ENCODE results near the gene SDR9C7. TPM values are rescaled to one million over a fixed set of nuclear protein-coding genes. Genes with fewer than 3 reads are reported as not detected.

Gene SDR9C7
- total RNA-seq, 6 experiments from 2014 or later: not detected

- DNase-seq: no peak
- peaks cover 11% of the 10 kb centered on the region; the same call in 1 of the 2 replicates for H3K4me1 Mint-ChIP-seq (ENCODE audit: low read depth)
- peaks cover 15% of the 10 kb centered on the region for H3K27me3 Mint-ChIP-seq (ENCODE audit: insufficient read depth)
These were observed 60.8 kb downstream of the SDR9C7 start for GRCh38 chr12:56873382-56873781.

More at GRCh38 chr12:56873382-56873781, 60.8 kb downstream of the SDR9C7 start:
- Mint-ChIP-seq H3K27ac (no peak overlapping the region), H3K9me3 (peaks cover 1% of the 10 kb centered on the region), H3K4me3 (no peak overlapping the region), H3K36me3 (ENCODE audit: low read depth) (no peaks in the 10 kb centered on the region)
- TF ChIP-seq CTCF (IDR thresholded peaks at IDR 0.05): no peak

Other genes with a start within 250 kb of the SDR9C7 start
- 100 to 1,000 TPM; 177 to 229 (median 216) TPM for gene PTGES3, start 246.1 kb downstream of the SDR9C7 start, total RNA-seq (2021; fragmentation: NEBNext Ultra II Directional; extraction: Animal tissue kit (Norgen Biotek cat#: 25700))
- 100 to 1,000 TPM; 716 to 840 (median 802) TPM for gene NACA, start 209.1 kb downstream of the SDR9C7 start, total RNA-seq (2021; fragmentation: NEBNext Ultra II Directional; extraction: Animal tissue kit (Norgen Biotek cat#: 25700))
- 10 to 100 TPM in 4 of 6 experiments, 1 to 10 TPM in 2; 5.8 to 13.1 (median 10.7) TPM for gene PRIM1, start 182.1 kb downstream of the SDR9C7 start, total RNA-seq (2021; fragmentation: NEBNext Ultra II Directional; extraction: Animal tissue kit (Norgen Biotek cat#: 25700))
- 1 to 10 TPM in 5 of 6 experiments, under 1 TPM in 1; 0.88 to 3.2 (median 1.6) TPM for gene HSD17B6, start 171.1 kb downstream of the SDR9C7 start, total RNA-seq (2021; fragmentation: NEBNext Ultra II Directional; extraction: Animal tissue kit (Norgen Biotek cat#: 25700))
- gene RDH16, start 23.2 kb upstream of the SDR9C7 start, total RNA-seq (2021; fragmentation: NEBNext Ultra II Directional; extraction: Animal tissue kit (Norgen Biotek cat#: 25700)): not detected
- gene ZBTB39, start 72.1 kb upstream of the SDR9C7 start, total RNA-seq (2021; fragmentation: NEBNext Ultra II Directional; extraction: Animal tissue kit (Norgen Biotek cat#: 25700)): 1 to 10 TPM; 3.6 to 4.6 (median 3.9) TPM
- gene TAC3, start 82.1 kb upstream of the SDR9C7 start, total RNA-seq (2021; fragmentation: NEBNext Ultra II Directional; extraction: Animal tissue kit (Norgen Biotek cat#: 25700)): not detected
- gene MYO1A, start 115.7 kb upstream of the SDR9C7 start, total RNA-seq (2021; fragmentation: NEBNext Ultra II Directional; extraction: Animal tissue kit (Norgen Biotek cat#: 25700)): under 1 TPM in 1 of 6 experiments, not detected in 5; 0.23 TPM
- 10 to 100 TPM; 13.0 to 22.1 (median 20.7) TPM for gene NEMP1, start 144.4 kb upstream of the SDR9C7 start, total RNA-seq (2021; fragmentation: NEBNext Ultra II Directional; extraction: Animal tissue kit (Norgen Biotek cat#: 25700))
- gene NAB2, start 154.7 kb upstream of the SDR9C7 start, total RNA-seq (2021; fragmentation: NEBNext Ultra II Directional; extraction: Animal tissue kit (Norgen Biotek cat#: 25700)): 10 to 100 TPM; 37.9 to 48.1 (median 44.8) TPM
- 100 to 1,000 TPM in 1 of 6 experiments, 10 to 100 TPM in 5; 83.7 to 102 (median 93.5) TPM for gene STAT6, start 177.0 kb upstream of the SDR9C7 start, total RNA-seq (2021; fragmentation: NEBNext Ultra II Directional; extraction: Animal tissue kit (Norgen Biotek cat#: 25700))
- gene LRP1, start 194.1 kb upstream of the SDR9C7 start, total RNA-seq (2021; fragmentation: NEBNext Ultra II Directional; extraction: Animal tissue kit (Norgen Biotek cat#: 25700)): 100 to 1,000 TPM; 187 to 332 (median 201) TPM
- gene LRP1-AS, start 213.2 kb upstream of the SDR9C7 start, total RNA-seq (2021; fragmentation: NEBNext Ultra II Directional; extraction: Animal tissue kit (Norgen Biotek cat#: 25700)): not detected